Stimulated activated CD4-positive, alpha-beta T cell treated with anti-CD3 and anti-CD28 coated beads, Interleukin-1b, Interleukin-23, amount 100 ng/mL, for 4 hours (primary cell): ENCODE measurements around the gene APOA1.
"Not testable (repeated sequence)": the region's sequence is repeated elsewhere in the genome, so short reads cannot be mapped to it uniquely, and the experiment has no call there.

Experiments used
- DNase-seq, 2 donors: peaks; one replicate each; pipeline ENCODE4 v3.0.0-alpha.2; 2020; ENCODE audit warnings: low read depth in 2 of 2

Gene APOA1

DNA sequence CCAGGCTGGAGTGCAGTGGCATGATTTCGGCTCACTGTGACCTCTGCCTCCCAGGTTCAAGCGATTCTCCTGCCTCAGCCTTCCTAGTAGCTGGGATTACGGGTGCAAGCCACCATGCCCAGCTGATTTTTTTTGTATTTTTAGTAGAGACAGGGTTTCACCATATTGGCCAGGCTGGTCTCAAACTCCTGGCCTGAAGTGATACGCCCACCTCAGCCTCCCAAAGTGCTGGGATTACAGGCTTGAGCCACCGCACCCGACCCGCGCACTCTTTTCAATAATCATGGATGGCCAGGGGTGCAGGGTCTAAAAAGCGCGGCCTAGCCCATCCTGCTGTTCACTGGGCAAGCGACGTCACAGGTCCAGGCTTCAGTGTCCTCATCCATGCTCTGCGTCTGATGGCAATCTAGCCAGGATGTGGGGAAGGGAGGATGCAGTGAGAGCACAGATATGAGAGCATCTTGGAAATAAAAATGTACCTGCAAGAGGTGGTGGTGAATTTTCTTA, 2.8 kb downstream of the APOA1 start:
- not testable (repeated sequence) for DNase-seq

DNA sequence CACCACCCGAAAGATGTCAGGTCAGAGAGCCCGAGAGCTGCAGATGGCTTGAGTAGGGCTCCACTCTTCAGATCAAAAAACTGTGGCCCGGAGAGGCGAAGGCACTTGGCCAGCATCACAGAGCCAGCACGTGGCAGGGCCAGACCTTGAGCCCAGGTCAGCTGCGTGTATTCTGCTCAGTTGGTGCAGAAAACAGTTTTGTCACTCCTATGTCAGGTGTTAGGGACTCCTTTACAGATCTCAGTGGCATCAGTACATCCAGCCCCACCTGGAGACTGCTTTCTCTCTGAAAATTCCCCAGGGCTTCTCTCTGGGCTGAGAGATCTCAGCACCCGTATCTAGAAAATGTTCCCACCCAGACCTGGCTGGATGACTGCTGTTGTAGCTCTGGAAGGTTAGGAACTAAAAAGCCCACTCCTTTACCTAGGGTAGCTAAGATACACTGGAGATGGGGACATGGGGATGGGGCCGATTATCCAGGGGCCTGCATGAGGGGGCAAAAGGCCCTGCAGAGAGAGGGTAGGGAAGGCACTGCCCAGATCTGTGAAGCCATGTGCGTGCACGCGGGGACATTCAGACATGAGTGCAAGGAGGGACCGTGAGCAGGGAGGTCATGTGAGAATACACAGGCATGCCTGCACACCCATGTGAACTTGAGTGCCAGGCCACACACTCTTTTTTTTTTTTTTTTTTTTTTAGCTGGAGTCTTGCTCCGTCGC, 3.4 kb downstream of the APOA1 start:
- DNase-seq, result no peak

DNA sequence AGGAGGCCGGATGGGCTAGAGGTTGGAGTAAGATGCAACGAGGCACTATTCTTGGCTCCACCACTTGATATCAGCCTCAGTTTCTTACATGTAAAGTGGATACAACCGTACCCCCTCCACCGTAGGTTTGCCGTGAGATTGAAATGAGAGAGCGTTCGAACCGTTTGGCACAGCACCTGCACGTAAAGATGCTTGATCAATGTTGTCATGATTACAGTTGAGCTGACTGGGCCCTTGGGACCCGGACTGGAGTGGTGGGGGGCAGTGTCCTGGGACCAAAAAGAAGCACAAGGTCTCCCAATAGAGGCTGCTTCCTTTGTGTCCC, 4.0 kb downstream of the APOA1 start:
- DNase-seq, result no peak

DNA sequence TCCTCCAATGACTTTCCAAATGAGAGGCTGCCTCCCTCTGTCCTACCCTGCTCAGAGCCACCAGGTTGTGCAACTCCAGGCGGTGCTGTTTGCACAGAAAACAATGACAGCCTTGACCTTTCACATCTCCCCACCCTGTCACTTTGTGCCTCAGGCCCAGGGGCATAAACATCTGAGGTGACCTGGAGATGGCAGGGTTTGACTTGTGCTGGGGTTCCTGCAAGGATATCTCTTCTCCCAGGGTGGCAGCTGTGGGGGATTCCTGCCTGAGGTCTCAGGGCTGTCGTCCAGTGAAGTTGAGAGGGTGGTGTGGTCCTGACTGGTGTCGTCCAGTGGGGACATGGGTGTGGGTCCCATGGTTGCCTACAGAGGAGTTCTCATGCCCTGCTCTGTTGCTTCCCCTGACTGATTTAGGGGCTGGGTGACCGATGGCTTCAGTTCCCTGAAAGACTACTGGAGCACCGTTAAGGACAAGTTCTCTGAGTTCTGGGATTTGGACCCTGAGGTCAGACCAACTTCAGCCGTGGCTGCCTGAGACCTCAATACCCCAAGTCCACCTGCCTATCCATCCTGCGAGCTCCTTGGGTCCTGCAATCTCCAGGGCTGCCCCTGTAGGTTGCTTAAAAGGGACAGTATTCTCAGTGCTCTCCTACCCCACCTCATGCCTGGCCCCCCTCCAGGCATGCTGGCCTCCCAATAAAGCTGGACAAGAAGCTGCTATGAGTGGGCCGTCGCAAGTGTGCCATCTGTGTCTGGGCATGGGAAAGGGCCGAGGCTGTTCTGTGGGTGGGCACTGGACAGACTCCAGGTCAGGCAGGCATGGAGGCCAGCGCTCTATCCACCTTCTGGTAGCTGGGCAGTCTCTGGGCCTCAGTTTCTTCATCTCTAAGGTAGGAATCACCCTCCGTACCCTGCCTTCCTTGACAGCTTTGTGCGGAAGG, 4.8 kb downstream of the APOA1 start:
- DNase-seq, result no peak

DNA sequence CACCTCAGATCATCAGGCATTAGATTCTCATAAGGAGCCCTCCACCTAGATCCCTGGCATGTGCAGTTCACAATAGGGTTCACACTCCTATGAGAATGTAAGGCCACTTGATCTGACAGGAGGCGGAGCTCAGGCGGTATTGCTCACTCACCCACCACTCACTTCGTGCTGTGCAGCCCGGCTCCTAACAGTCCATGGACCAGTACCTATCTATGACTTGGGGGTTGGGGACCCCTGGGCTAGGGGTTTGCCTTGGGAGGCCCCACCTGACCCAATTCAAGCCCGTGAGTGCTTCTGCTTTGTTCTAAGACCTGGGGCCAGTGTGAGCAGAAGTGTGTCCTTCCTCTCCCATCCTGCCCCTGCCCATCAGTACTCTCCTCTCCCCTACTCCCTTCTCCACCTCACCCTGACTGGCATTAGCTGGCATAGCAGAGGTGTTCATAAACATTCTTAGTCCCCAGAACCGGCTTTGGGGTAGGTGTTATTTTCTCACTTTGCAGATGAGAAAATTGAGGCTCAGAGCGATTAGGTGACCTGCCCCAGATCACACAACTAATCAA, 5.6 kb downstream of the APOA1 start:
- no peak for DNase-seq

DNA sequence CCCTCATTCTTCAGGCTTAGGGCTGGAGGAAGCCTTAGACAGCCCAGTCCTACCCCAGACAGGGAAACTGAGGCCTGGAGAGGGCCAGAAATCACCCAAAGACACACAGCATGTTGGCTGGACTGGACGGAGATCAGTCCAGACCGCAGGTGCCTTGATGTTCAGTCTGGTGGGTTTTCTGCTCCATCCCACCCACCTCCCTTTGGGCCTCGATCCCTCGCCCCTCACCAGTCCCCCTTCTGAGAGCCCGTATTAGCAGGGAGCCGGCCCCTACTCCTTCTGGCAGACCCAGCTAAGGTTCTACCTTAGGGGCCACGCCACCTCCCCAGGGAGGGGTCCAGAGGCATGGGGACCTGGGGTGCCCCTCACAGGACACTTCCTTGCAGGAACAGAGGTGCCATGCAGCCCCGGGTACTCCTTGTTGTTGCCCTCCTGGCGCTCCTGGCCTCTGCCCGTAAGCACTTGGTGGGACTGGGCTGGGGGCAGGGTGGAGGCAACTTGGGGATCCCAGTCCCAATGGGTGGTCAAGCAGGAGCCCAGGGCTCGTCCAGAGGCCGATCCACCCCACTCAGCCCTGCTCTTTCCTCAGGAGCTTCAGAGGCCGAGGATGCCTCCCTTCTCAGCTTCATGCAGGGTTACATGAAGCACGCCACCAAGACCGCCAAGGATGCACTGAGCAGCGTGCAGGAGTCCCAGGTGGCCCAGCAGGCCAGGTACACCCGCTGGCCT, 7.1 kb downstream of the APOA1 start:
- no peak for DNase-seq

DNA sequence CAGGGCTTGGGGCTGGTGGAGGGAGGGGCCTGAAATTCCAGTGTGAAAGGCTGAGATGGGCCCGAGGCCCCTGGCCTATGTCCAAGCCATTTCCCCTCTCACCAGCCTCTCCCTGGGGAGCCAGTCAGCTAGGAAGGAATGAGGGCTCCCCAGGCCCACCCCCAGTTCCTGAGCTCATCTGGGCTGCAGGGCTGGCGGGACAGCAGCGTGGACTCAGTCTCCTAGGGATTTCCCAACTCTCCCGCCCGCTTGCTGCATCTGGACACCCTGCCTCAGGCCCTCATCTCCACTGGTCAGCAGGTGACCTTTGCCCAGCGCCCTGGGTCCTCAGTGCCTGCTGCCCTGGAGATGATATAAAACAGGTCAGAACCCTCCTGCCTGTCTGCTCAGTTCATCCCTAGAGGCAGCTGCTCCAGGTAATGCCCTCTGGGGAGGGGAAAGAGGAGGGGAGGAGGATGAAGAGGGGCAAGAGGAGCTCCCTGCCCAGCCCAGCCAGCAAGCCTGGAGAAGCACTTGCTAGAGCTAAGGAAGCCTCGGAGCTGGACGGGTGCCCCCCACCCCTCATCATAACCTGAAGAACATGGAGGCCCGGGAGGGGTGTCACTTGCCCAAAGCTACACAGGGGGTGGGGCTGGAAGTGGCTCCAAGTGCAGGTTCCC, 7.8 kb downstream of the APOA1 start, which contains the start of gene APOC3:
Gene APOC3, plus strand, starts transcription at position 383 of the 659 bp plus-strand sequence. CDS start 676 bp downstream, outside the sequence.
- no peak for DNase-seq

DNA sequence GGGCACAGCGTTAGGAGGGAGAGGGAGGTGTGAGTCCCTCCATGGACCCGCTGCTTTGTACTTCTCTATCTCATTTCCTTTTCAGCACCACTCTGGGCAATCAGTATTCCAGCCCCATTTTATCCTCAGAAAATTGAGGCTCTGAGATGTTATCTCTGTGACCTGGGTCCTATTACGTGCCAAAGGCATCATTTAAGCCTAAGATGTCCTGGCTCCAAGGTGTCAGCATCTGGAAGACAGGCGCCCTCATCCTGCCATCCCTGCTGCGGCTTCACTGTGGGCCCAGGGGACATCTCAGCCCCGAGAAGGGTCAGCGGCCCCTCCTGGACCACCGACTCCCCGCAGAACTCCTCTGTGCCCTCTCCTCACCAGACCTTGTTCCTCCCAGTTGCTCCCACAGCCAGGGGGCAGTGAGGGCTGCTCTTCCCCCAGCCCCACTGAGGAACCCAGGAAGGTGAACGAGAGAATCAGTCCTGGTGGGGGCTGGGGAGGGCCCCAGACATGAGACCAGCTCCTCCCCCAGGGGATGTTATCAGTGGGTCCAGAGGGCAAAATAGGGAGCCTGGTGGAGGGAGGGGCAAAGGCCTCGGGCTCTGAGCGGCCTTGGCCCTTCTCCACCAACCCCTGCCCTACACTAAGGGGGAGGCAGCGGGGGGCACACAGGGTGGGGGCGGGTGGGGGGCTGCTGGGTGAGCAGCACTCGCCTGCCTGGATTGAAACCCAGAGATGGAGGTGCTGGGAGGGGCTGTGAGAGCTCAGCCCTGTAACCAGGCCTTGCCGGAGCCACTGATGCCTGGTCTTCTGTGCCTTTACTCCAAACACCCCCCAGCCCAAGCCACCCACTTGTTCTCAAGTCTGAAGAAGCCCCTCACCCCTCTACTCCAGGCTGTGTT, 8.5 kb downstream of the APOA1 start:
- DNase-seq, result no peak

DNA sequence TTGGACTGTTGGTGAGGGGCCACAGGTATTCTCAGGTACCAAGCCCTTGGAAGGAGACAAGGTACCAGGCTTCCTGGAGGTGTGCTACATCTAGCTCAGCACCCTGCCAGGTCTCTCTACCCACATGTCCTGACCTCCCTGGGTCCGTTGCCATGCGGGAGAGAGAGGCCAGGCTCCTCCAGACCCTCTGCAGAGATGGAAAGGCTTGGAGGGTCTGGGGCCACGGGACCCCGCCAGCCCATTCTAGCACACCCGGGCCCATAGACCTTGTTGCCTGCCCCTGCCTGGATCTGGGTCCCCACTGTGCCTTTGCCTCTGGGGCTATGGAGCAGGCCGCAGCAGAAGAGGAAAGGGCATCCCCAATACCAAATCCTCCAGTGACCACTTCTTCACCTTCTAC, 10.0 kb downstream of the APOA1 start:
- no peak for DNase-seq

DNA sequence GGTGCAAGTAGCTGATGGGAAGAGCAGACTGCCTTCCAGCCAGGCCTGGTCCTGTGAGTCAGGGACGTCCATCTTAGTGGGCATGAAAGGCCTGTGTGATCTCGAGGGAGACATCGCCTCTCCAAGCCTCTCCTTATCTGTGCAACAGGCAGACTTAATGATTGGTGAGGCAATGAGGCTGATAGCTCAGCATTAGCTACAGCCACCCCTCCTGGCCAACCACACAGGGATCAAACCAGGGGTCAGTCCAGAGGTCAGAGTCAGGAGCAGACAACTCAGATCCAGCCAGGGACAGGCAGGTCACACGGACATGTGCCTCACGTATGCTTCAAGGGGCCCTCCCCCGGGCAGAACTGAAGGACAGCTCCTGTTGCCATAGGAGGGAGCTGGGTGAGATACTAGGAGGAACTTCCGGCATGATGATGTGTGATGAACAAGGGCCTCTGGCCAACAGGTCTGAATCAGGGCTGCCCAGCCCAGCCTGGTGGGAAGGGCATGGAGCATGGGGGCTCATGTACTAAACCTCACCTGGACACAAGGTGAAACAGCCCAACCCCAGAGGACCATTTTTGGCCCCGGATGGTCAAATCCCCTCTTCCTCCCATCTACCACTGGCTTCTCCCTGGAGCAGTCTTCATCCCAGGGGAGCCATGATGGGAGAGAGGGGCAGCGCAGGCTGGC, 10.5 kb downstream of the APOA1 start:
- no peak for DNase-seq

DNA sequence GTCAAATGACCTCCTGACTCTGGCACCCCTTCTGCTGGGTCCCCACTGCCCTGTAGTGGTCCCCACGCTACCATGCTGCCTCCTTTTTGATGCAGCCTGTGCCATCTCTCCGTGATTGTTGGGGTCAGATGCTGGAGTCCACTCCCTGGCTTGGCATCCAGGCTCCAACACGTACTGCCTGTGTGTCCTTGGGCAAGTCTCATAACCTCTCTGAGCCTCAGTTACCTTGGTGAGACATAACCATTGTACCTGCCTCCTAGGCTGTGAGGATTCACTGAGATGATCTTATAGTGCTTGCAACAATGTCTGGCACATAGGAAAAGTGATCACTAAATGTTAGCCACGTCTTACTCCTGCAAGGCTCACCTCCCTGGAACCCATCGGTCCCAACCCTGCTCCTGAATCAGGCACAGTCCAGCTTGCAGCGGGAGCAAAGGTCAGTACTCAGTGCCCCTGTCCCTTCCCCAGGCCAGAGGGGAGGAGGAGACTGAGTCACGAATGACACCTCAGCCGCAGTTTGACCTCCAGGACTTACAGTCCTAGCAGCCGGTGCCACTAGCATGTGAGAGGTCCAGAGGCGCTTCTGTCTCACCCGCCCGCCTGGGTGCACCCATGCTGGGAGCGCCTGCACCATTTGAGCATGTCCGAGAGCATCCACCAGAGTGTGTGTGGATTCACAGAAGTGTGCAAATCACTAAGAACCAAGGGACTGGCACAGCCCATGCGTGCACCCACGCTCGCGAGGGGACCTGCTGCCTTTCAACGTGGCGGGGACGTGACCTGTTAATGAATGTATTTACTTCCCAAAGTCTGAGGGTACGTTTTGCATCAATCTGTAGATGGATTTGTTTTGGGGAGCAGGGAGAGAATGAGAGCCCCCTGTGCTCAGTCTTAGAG, 11.3 kb downstream of the APOA1 start:
- no peak for DNase-seq

DNA sequence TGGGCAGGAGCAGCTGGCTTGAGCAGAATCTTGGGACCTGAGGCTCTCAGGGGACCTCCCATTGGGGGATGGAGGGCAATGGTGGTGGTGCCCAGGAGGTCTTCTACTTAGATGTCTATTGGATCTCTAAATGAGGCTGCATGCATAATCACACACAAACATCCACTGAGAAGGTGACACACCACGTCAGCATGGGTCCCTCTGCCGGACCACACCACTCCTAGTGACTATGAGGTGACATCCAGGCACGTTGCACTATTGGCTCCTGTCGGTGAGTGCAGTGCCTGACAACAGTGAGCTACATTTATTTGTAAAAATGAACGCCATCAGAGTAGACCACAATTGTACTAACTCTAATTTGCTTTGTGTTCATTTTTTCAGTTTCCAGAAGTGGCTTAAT, 12.0 kb downstream of the APOA1 start:
- DNase-seq, result no peak

DNA sequence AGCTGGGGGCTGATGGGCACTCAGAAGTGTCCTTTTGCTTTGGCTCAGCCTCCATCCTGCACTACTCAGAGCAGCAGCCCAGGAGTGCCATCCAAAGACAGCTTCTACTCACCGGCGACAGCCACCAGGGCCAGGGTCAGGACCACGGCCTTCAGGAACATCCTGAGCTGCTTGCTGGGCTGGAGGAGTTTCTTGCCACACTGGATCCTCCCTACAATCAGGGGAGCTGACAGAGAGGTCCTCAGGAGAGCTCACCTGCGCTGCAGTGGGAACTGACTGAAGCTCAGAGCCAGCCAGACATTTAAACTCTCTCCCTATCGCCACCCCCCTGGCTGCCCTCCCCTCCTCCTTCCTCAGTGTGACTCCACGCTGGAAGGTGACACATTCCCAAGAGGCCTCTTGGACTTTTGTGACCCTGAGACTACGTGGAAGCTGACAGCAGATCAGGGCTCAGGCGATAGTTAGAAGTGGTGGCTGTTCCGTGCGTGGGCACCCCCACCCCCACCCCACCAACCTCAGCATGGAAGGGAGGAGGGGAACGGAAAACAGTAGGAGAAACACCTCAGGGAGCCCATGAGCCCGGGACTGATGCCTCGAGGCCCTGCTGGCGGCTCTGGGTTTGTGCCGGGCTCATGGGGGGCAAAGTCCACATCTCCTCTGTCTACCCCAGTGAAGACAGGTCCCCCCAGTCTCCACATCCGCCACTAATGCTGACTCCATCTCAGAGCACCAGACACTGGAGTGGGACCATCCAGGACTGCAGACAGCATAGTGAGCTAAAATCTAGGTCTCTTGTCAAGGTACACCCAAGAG, 14.2 kb downstream of the APOA1 start, which contains the start of gene APOA4:
Gene APOA4, minus strand, starts transcription at position 274 of the 813 bp plus-strand sequence. Its CDS starts 113 bp downstream, at position 161.
- DNase-seq, result no peak

DNA sequence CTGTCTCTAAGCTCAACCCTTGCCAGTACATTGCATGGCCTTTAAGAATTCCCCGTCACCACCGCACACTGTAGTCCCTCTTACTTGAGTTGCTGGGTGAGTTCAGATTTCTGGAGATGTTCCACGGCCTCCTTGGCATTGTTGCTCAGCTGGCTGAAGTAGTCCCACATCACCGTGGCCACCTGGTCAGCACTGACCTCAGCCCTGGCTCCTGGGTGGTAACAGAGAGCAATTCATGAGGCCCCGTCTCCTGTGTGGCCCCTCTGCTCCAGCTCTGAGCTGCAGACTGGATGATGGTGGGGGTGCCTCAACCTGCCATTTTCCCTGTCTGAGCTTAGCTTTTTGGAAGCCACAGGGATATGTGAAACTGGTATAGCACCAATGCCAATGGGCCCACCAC, 14.8 kb downstream of the APOA1 start:
- DNase-seq, result no peak

DNA sequence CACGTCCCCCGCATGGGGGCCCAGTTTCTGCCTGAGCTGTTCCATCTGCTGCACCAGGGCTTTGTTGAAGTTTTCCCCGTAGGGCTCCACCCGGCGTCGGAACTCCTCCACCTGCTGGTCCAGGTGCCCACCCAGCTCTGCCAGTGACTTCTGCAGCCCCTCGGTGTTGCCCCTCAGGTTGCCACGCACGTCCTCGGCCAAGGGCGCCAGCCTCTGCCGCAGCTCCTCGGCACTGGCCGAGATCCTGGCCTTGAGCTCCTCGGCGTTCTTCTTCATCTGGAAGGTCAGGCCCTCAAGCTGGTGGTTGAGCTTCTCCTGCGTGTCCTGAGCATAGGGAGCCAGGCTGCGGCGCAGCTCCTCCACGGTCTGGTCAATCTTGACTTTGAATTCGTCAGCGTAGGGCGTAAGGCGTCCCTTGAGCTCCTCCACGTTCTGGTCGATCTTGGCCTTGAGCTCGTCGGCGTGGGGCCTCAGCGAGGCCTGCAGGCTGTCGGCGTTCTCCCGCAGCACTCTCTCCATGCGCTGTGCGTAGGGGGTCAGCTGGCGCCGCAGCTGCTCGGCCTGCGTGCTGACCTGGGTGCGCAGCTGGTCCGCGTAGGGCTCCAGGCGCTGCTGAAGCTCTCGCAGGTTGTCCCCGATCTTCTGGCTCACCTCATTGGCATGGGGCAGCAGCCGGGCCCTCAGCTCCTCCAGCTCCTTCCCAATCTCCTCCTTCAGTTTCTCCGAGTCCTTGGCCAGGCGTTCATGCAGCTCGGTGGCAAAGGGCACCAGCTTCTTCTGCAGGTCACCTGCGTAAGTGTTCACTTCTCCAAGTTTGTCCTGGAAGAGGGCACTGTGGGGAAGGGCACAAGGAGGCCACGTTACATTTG, 16.1 kb downstream of the APOA1 start:
- no peak for DNase-seq

DNA sequence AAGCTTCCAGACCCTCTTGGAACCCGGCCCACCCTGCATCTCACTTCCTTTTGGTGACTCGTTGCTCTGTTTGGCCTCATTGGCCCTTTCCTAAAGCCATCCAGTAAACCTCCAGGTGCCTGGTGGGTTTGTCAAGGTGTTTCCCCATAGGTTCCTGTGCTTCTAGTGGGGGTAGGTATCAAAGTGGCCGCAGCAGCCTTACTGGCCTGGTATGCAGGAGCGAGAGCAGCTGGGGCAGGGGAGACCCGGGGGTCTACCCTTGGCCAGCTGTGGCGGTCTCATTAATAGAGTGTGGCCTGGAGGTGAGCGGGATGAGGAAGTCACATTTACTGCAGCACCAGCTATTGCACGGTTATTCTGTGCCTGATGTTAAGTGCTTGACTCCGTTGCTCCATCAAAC, 18.4 kb downstream of the APOA1 start:
- DNase-seq, result no peak

DNA sequence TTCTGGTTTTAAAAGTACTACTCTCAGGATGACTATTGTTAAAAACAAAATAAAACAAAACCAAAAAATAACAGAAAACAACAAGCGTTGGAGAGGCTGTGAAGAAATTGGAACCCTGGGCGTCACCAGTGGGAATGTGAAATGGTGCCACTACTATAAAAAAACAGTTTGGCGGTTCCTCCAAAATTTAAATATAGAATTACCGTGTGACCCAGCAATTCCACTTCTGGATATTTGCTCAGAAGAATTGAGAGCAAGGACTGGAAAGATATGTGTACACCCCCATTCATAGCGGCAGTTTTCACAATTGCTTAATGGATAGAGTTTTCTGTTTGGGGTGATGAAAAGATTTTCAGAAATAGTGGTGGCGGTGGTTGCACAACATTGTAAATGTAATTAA, 22.9 kb downstream of the APOA1 start:
- DNase-seq, result no peak
